ENCODE results near the gene DGCR8.

Gene DGCR8

DNA sequence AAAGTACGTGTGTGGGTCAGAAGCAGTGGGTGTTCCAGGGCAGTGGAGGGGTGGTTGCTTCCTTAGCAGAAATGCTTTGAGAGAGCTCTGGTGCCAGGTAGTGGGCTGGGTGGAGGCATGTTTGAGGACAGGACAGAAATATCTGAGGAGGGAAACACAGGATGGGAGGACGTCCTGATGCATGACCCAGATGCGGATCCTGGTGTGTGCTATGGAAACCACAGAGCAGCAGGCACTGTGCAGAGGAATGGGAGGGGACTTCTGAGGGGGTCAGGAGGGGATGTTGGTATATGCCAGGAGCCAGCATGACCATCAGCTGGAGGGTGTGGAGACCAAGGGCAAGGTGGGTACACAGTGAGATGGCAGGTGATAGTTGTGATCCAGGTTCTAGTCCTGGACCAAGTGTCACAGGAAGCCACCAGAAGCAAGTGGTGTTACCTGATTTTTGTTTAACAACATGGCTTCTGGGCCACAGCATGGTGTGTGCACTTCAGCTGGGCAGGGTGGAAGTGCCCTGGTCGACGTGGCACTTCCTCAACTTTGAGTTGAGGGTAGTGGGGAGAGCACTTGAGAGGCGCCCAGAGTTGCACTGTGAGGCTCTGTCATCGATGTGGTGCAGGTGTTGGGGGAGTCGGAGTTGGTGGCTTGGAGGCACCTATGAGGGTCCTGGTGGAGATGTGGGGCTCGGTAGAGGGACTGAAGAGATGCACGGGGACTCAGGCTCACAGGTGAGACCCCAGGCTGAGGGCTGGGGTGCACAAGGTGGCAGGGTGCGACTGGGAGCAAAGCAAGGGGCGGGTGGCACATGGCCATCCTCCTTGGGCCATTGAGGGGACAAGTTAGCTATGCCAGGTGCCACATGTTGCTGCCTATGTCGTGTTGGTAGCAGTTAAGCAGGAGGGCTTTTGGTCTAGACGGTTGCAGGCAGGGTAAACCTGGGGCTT lies 7.5 kb downstream of the DGCR8 start:
- Histone ChIP-seq H3K4me3 (no peak overlapping the region), H3K27ac (peak overlapping the region in 1 of 21 experiments; percentile 40)

- Histone ChIP-seq H3K4me3 (no peak overlapping the region), H3K27ac (peak overlapping the region in 1 of 21 experiments; percentile 40)
Measured at GRCh38 chr22:20088263-20088648, 8.2 kb downstream of the DGCR8 start.

GRCh38 chr22:20089226-20089976 lies 9.4 kb downstream of the DGCR8 start:
- Histone ChIP-seq H3K4me3 (no peak overlapping the region), H3K27ac (peak overlapping the region in 2 of 21 experiments; percentile 60 to 83)

- no peak overlapping the region for H3K4me3 ChIP-seq
- peak overlapping the region in 5 of 21 experiments; percentile 57 to 83 (median 62) for H3K27ac ChIP-seq
Measured at GRCh38 chr22:20089977-20090729, 10.1 kb downstream of the DGCR8 start.

GRCh38 chr22:20090730-20091240 lies 10.7 kb downstream of the DGCR8 start:
- Histone ChIP-seq H3K4me3 (no peak overlapping the region), H3K27ac (peak overlapping the region in 7 of 21 experiments; percentile 21 to 83 (median 60))

DNA sequence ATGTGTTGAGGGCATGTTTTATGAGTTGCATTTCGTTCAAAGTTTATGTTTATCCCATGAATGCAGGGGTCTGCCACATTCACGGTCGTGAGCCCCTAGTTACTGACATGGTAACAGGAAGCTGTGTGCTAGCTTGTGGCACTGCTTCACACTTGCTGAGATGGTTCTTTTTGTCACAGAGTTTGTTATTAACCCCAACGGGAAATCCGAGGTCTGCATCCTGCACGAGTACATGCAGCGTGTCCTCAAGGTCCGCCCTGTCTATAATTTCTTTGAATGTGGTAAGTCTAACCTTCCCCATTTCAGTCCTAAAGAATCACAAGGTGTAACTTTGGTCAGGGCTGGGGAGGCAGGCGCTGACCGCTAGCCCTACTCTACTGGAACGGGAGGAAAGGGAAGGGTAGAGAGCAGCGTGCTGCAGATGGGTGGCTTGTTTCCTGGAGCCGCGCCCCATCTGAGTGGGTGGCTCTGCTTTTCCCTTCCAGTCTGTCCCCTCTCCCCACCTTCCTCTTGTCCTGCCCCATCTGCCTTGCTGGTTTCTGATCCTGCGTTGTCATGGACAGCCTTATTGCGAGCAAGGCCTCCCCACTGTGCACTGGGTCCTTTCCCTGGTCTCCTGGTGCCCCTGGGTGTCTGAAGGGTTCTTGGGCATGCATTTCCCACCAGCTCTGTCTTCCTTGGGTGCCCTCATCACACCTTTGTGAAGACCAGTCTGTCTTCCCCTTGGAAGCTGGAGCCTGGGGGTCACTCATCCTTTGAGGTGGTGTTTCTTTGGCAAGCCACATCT lies 11.8 kb downstream of the DGCR8 start:
- Histone ChIP-seq H3K27ac (peak overlapping the region in 8 of 21 experiments; percentile 11 to 83 (median 62)), H3K4me3 (no peak overlapping the region)

DNA sequence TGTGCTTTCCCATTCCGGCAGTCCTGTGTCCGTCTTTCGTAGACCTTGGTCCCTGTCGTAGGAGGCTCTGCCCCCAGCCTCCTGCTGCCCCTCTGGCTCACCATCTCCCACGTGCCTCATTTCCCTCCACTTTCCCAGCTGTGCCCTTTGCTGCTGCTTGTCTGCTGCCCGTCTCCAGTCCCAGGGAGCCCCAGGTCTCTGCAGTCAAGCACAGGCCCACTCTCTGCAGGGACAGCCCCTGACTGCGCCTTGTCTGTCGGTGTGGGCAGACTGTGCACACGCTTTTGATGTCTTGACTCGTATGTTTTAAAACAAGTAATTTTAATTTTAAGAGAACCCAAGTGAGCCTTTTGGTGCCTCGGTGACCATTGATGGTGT lies 12.4 kb downstream of the DGCR8 start:
- Histone ChIP-seq H3K4me3 (no peak overlapping the region), H3K27ac (peak overlapping the region in 7 of 21 experiments; percentile 11 to 83 (median 64))

GRCh38 chr22:20093418-20094196 lies 13.6 kb downstream of the DGCR8 start:
- Histone ChIP-seq H3K27ac (peak overlapping the region in 1 of 21 experiments; percentile 83), H3K4me3 (no peak overlapping the region)

- Histone ChIP-seq H3K4me3 (no peak overlapping the region), H3K27ac (peak overlapping the region in 1 of 21 experiments; percentile 19)
Measured at GRCh38 chr22:20094197-20094807, 14.3 kb downstream of the DGCR8 start.

DNA sequence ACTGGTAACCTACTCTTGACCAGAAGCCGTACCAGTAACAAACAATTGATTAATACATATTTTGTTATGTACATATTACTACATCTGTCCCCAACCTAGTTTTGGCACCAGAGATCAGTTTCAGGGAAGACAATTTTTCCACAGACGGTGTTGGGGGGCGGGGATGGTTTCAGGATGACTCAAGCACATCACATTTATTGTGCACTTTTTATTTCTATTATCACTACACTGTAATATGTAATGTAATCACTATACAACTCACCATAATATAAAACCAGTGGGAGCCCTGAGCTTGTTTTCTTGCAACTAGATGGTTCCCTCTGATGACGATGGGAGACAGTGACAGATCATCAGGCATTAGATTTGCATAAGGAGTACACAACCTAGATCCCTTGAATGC lies 15.5 kb downstream of the DGCR8 start:
- Histone ChIP-seq H3K27ac (no peak overlapping the region), H3K4me3 (no peak overlapping the region)

GRCh38 chr22:20096574-20097420 lies 16.8 kb downstream of the DGCR8 start:
- no peak overlapping the region for H3K27ac ChIP-seq
- no peak overlapping the region for H3K4me3 ChIP-seq

DNA sequence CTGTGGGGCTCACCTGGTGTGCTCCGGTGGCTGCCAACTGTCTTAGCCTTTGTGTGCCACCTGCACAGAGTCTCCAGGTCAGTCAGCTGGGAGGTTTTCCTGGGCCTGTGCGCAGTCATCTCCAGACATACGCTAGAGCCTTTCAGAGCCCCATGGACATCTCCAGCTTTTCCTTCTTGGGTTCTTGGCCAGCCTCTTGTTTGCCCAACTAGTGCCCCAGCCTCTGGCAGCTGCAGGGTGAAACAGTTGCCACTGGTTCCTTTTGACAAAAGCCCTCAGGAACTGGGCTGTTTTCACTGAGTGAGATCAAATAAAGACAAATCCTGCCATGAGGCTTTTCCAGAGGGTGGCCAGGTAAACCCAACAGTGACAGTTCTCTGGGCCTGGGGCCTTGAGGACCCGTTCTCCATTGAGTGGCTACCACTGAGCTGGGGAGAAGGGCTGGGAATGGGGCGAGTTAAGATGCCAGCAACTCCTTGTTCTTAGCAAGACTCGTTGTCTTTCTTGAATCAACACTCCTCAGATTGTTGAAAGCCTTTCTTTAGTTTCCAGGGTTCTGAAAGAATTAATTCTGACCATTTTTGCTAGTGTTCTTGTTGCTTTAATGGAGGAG lies 19.2 kb downstream of the DGCR8 start:
- Histone ChIP-seq H3K27ac (peak overlapping the region in 7 of 21 experiments; percentile 16 to 66 (median 49)), H3K4me3 (no peak overlapping the region)

DNA sequence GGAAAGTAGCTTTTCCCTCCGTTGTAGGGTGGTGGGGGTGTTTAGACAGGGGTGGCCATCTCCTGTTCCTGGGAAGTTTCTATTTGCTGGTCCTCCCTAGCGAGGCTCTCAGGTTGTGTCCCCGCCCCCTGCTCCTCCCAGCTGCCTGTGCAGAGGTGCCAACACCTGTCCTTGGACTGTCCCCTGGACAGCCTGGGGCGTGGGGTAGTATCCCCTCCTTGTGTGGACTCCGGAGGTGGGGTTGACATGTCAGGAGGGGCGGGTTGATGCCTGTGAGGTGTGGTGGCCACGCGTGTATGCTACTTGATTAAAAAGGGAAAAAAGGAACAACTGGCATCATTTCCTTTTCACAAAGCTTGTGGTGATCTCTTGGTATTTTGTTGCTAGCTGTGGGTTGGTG lies 21.6 kb downstream of the DGCR8 start:
- no peak overlapping the region for H3K27ac ChIP-seq

DNA sequence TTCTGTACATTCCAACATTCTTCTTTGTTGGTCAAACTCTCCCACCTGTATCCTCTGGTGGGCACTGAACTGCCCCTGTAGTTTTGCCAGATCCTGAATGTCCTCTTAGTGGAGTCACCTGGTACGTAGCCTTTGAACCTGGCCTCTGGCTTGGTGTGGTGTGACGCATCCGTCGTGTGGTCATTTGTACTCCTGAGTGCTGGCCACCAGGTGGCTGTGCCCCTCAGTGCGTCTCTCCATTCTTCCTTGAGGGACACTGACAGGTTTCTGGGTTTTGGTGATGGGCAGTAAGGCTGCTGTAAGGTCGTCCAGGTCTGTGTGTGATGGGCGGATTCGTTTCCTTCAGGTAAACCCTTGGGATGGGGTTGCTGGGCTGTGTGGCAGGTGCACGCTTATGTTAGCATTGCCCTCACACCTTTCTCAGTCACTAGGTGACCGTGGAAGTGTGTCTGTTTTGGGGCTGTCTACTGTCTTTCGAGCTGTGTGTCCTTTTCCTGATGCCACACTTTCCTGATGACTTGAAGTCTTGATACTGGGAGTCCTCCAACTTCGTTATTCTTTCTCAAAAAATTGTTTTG lies 22.3 kb downstream of the DGCR8 start:
- H3K27ac ChIP-seq, result no peak overlapping the region
- no peak overlapping the region for H3K4me3 ChIP-seq

More for the DNA sequence above, 21.6 kb downstream of the DGCR8 start:
- no peak overlapping the region for H3K4me3 ChIP-seq

DNA sequence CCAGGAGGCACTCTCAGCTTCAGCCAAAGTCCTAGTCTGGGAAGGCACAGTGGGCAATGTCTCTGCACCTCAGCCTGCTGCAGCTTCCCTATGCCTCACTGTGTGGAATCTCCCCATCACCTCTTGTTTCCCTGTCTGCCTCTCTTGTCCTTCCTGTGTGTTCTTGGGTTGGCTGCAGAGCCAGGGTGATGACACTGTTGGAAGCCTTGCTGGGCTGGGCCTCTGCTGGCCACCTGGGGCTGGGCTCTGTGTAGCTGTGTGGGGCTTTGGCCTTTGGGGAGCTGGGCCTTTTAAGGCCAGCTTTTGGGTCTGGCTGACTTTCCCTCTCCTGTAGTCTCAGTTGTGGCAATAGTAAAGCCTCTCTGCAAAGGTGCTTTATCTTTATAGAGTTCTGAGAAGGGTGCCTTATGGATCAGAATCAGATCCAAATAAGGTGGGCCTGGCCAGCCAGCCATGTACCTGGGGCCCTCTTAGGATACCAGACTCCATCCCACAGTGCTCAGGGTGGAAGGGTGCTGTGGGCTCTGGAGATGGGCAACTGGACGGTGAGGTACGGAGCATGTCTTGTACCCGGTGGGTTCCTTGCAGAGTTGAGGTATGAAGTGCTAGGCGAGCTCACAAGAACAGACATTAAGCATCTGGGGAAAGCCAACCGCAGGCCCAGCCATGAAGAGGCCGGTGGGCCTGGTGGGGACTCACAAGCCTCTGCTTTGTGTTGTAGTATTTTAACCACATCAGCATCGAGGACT lies 25.6 kb downstream of the DGCR8 start:
- Histone ChIP-seq H3K4me3 (no peak overlapping the region), H3K27ac (no peak overlapping the region)

Data from skin epidermis (tissue), 12 donors.